ENCODE results near the gene CHST11. TPM values are rescaled to one million over a fixed set of nuclear protein-coding genes. Genes with fewer than 3 reads are reported as not detected.

The CHST11 gene
- total RNA-seq, 1 donor from 2014 or later = 3.9 TPM

- DNase-seq (ENCODE audit: low read depth, low spot score) = no peak
Observed at GRCh38 chr12:104752881-104753280, 296.1 kb downstream of the CHST11 start.

- DNase-seq (ENCODE audit: low read depth, low spot score) = no peak
Observed at GRCh38 chr12:104756901-104757300, 300.2 kb downstream of the CHST11 start.

GRCh38 chr12:104758771-104759170 is 302.0 kb downstream of the CHST11 start:
- no peak for DNase-seq (ENCODE audit: low read depth, low spot score)

- DNase-seq (ENCODE audit: low read depth, low spot score) = no peak
Observed at GRCh38 chr12:104761091-104761490, 304.3 kb downstream of the CHST11 start.

GRCh38 chr12:104761611-104762010 is 304.9 kb downstream of the CHST11 start:
- DNase-seq (ENCODE audit: low read depth, low spot score) = no peak

GRCh38 chr12:104763168-104763805 is 306.5 kb downstream of the CHST11 start:
- no peak for DNase-seq (ENCODE audit: low read depth, low spot score)

GRCh38 chr12:104764225-104765091 is 307.7 kb downstream of the CHST11 start:
- DNase-seq (ENCODE audit: low read depth, low spot score) = no peak

GRCh38 chr12:104767261-104767660 is 310.5 kb downstream of the CHST11 start:
- DNase-seq (ENCODE audit: low read depth, low spot score) = no peak

- no peak for DNase-seq (ENCODE audit: low read depth, low spot score)
Observed at GRCh38 chr12:104768033-104768432, 311.3 kb downstream of the CHST11 start.

- no peak for DNase-seq (ENCODE audit: low read depth, low spot score)
Observed at GRCh38 chr12:104769144-104769561, 312.4 kb downstream of the CHST11 start.

- no peak for DNase-seq (ENCODE audit: low read depth, low spot score)
Observed at GRCh38 chr12:104772336-104772735, 315.6 kb downstream of the CHST11 start.

- DNase-seq (ENCODE audit: low read depth, low spot score) = no peak
Observed at GRCh38 chr12:104775731-104776231, 319.0 kb downstream of the CHST11 start.

GRCh38 chr12:104779134-104779533 is 322.4 kb downstream of the CHST11 start:
- DNase-seq (ENCODE audit: low read depth, low spot score) = no peak

GRCh38 chr12:104782296-104782695 is 325.5 kb downstream of the CHST11 start:
- no peak for DNase-seq (ENCODE audit: low read depth, low spot score)

GRCh38 chr12:104784592-104784991 is 327.8 kb downstream of the CHST11 start:
- DNase-seq (ENCODE audit: low read depth, low spot score) = no peak

GRCh38 chr12:104785886-104786285 is 329.1 kb downstream of the CHST11 start:
- no peak for DNase-seq (ENCODE audit: low read depth, low spot score)

- DNase-seq (ENCODE audit: low read depth, low spot score) = no peak
Observed at GRCh38 chr12:104786352-104786751, 329.6 kb downstream of the CHST11 start.

GRCh38 chr12:104788840-104789271 is 332.1 kb downstream of the CHST11 start:
- no peak for DNase-seq (ENCODE audit: low read depth, low spot score)

- DNase-seq (ENCODE audit: low read depth, low spot score) = no peak
Observed at GRCh38 chr12:104790296-104791125, 333.8 kb downstream of the CHST11 start.

GRCh38 chr12:104792570-104792969 is 335.8 kb downstream of the CHST11 start:
- DNase-seq (ENCODE audit: low read depth, low spot score) = peak; percentile 27

GRCh38 chr12:104793285-104793684 is 336.5 kb downstream of the CHST11 start:
- DNase-seq (ENCODE audit: low read depth, low spot score) = no peak

- DNase-seq (ENCODE audit: low read depth, low spot score) = no peak
Observed at GRCh38 chr12:104793968-104794367, 337.2 kb downstream of the CHST11 start.

Data from pulmonary artery endothelial cell (primary cell).